Heart left ventricle (tissue), 16 donors: ENCODE measurements around the gene CCDC178. TPM values are rescaled to one million over a fixed set of nuclear protein-coding genes. Genes with fewer than 3 reads are reported as not detected.

Experiments used
- ATAC-seq, 4 donors: fragments of 200-7000 bp; cut with Tn5 transposase; one replicate each; pipeline ENCODE4 v1.9.1; 2020 to 2022; ENCODE audit warnings: moderate library complexity in 4 of 4, mild to moderate bottlenecking in 3 of 4, moderate number of reproducible peaks in 1 of 4
- DNase-seq, 5 donors: peaks; one replicate each; pipeline ENCODE4 v3.0.0-alpha.2; 2020
- H3K27ac ChIP-seq, 12 donors: fragments of 200-600 bp; sonication (generic) in 4 of 12; one replicate each; pipeline versions ENCODE4 v1.5.0 to v1.8.0; 2016 to 2022; ENCODE audit warnings: mild to moderate bottlenecking in 2 of 12
- H3K27me3 ChIP-seq, 9 donors: fragments of 200-600 bp; sonication (generic) in 2 of 9; one replicate each; pipeline versions ENCODE4 v1.5.1 to v1.8.0; 2016 to 2022; ENCODE audit warnings: mild to moderate bottlenecking in 3 of 9
- H3K36me3 ChIP-seq, 9 donors: fragments of 200-600 bp; sonication (generic) in 2 of 9; one replicate each; pipeline versions ENCODE4 v1.5.0 to v1.8.0; 2018 to 2022; ENCODE audit warnings: mild to moderate bottlenecking in 2 of 9
- H3K4me1 ChIP-seq, 12 donors: fragments of 200-600 bp; sonication (generic) in 4 of 12; one replicate each; pipeline versions ENCODE4 v1.5.0 to v1.8.0; 2016 to 2022; ENCODE audit warnings: mild to moderate bottlenecking in 3 of 12
- H3K4me3 ChIP-seq, 12 donors: fragments of 200-600 bp; sonication (generic) in 4 of 12; one replicate each; pipeline versions ENCODE4 v1.5.0 to v1.8.0; 2017 to 2022; ENCODE audit warnings: mild to moderate bottlenecking in 9 of 12, moderate library complexity in 4 of 12
- H3K9me3 ChIP-seq, 12 donors: fragments of 200-600 bp; sonication (generic) in 4 of 12; one replicate each; pipeline versions ENCODE4 v1.5.0 to v1.8.0; 2016 to 2022; ENCODE audit warnings: mild to moderate bottlenecking in 1 of 12
- POLR2A ChIP-seq, 2 donors: fragments of 450-650 bp; IDR thresholded peaks; one replicate each; pipeline ENCODE4 v1.6.1; 2017; ENCODE audit warnings: antibody characterized with exemption in 2 of 2, mild to moderate bottlenecking in 2 of 2, moderate library complexity in 2 of 2
- WGBS, 4 donors: extraction: QIAGEN DNeasy Blood & Tissue Kit in 2 of 4; methylation state at CpG; one replicate each; pipeline versions ENCODE4 v1.1.5 to v1.1.7; 2013 to 2018; 5-methylcytosine and 5-hydroxymethylcytosine counted together
- intact Hi-C, 10 donors: fragments of 100-400 bp; cut with DNase I; formaldehyde crosslinking; loops; one replicate each; pipeline versions ENCODE4 v1.11.1 to v1.14.2; 2022
- polyA plus RNA-seq, 2 donors: library from polyadenylated mRNA; stranded (reverse); fragments of 200-250 nt; gene quantifications; one replicate each; pipeline ENCODE4 v1.2.3, GENCODE V29; 2013
- total RNA-seq, 9 donors: library from RNA; depleted of rRNA in 2 of 9; stranded (reverse); fragments of >200 nt in 2 of 9; fragmentation: NEBNext Ultra II Directional in 3 of 9; extraction: Animal tissue kit (Norgen Biotek cat#: 25700) in 3 of 9; gene quantifications; one replicate each; pipeline versions ENCODE4 v1.1.0 to v1.2.4, GENCODE V29; 2016 to 2023
- TF ChIP-seq, protein P1 (sequence below), 12 donors: fragments of 200-600 bp; sonication (generic) in 4 of 12; IDR thresholded peaks; one replicate each; pipeline versions ENCODE4 v1.5.0 to v1.8.0; 2018 to 2022; ENCODE audit warnings: antibody characterized with exemption in 12 of 12, mild to moderate bottlenecking in 5 of 12
- donor health status: ischemic (EF 13 %, LVEDD 7.1; RV severe dilation, severe dysfunction).
- donor health status: healthy with polysubstance abuse.
- donor health status: DM: no; HTN: yes; CAD: no.
- donor health status: DM: no; HTN: no; CAD: no.
- donor health status: ischemic (EF 25% LVEDD 6.9; RV normal size, moderate dysfunction).
- donor health status: ischemic (EF 25% LVEDD 5.7; RV mildly dilated, moderate dysfunction).
- donor health status: healthy.
- donor health status: DM: yes; HTN: yes; CAD: no.
- donor health status: ischemic (EF 35%, LVEDD 5.7; RV mildly dilated, moderate dysfunction).
- donor health status: nonischemic (EF 11% LVEDD 7.7; RV severe dilation, severe dysfunction).
- donor health status: DM: yes; HTN: yes; CAD: no.
- donor health status: PGD.
- donor health status: ischemic (EF 29% LVEDD 5.4; RV normal size, mild dysfunction).
- donor health status: nonischemic (EF 23%, LVEDD 6.1; RV moderate dilation, normal function).

The CCDC178 gene
- total and polyA plus RNA-seq, 11 donors: 0.23 to 1.00 (median 0.41) TPM; not detected in 3

GRCh38 chr18:33113416-33113815 is 327.1 kb downstream of the CCDC178 start:
- DNase-seq: no peak
- Histone ChIP-seq H3K9me3 (peaks cover 0 to 8% (median 0%) of the 10 kb centered on the region in 12 donors), H3K27me3 (no peaks in the 10 kb centered on the region), H3K27ac (no peak overlapping the region), H3K36me3 (no peaks in the 10 kb centered on the region), H3K4me1 (no peaks in the 10 kb centered on the region), H3K4me3 (no peak overlapping the region)
- intact Hi-C loops: no loop called here
- WGBS, 4 donors: 86 to 93% (median 90%) methylated on average over 1 of the region's 1 CpG
- ATAC-seq: no peak
- TF ChIP-seq POLR2A (IDR thresholded peaks at IDR 0.05): no peak
- TF ChIP-seq, protein P1, sequence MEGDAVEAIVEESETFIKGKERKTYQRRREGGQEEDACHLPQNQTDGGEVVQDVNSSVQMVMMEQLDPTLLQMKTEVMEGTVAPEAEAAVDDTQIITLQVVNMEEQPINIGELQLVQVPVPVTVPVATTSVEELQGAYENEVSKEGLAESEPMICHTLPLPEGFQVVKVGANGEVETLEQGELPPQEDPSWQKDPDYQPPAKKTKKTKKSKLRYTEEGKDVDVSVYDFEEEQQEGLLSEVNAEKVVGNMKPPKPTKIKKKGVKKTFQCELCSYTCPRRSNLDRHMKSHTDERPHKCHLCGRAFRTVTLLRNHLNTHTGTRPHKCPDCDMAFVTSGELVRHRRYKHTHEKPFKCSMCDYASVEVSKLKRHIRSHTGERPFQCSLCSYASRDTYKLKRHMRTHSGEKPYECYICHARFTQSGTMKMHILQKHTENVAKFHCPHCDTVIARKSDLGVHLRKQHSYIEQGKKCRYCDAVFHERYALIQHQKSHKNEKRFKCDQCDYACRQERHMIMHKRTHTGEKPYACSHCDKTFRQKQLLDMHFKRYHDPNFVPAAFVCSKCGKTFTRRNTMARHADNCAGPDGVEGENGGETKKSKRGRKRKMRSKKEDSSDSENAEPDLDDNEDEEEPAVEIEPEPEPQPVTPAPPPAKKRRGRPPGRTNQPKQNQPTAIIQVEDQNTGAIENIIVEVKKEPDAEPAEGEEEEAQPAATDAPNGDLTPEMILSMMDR (IDR thresholded peaks at IDR 0.05): no peak

DNA sequence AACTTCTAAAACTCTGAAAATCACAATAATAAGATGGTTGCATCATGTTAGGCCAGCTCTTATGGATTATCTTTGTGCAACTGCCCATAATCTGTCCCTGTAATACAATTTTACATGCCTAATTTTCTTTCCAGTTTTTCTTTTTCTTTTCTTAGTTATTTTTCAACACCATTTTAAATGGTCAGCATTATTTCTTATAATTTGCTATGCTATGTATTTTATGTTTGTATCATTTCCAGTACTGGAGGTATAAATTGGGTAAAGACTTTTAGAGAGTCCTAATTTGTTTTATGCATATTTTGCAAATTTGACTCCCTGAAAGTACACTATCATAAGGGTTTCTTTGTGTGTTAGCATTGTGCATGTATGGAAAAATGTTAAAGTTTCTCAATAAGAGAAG is 333.0 kb downstream of the CCDC178 start:
- DNase-seq (no peak), ATAC-seq (no peak)
- no peak for TF ChIP-seq POLR2A (IDR thresholded peaks at IDR 0.05)
- TF ChIP-seq, protein P1 (IDR thresholded peaks at IDR 0.05): no peak
- intact Hi-C loops: no loop called here
- Histone ChIP-seq H3K4me3 (no peak overlapping the region), H3K27me3 (no peaks in the 10 kb centered on the region), H3K27ac (no peak overlapping the region), H3K4me1 (no peaks in the 10 kb centered on the region), H3K36me3 (no peaks in the 10 kb centered on the region), H3K9me3 (no peaks in the 10 kb centered on the region)

- no peaks in the 10 kb centered on the region for H3K36me3 ChIP-seq
- TF ChIP-seq, protein P1 (IDR thresholded peaks at IDR 0.05): no peak
- no peak for TF ChIP-seq POLR2A (IDR thresholded peaks at IDR 0.05)
Measured at GRCh38 chr18:33101316-33101715, 339.2 kb downstream of the CCDC178 start.

GRCh38 chr18:33099626-33100025 is 340.9 kb downstream of the CCDC178 start:
- Histone ChIP-seq H3K9me3 (no peaks in the 10 kb centered on the region), H3K36me3 (no peaks in the 10 kb centered on the region), H3K4me1 (no peaks in the 10 kb centered on the region), H3K27me3 (no peaks in the 10 kb centered on the region), H3K27ac (no peak overlapping the region), H3K4me3 (no peak overlapping the region)
- TF ChIP-seq POLR2A (IDR thresholded peaks at IDR 0.05): no peak
- TF ChIP-seq, protein P1 (IDR thresholded peaks at IDR 0.05): no peak
- intact Hi-C loops: no loop called here
- no peak for DNase-seq
- no peak for ATAC-seq
- WGBS, 4 donors: 54 to 58% (median 55%) methylated on average over 3 of the region's 3 CpGs

More at GRCh38 chr18:33101316-33101715, 339.2 kb downstream of the CCDC178 start:
- Histone ChIP-seq H3K4me3 (no peak overlapping the region), H3K9me3 (no peaks in the 10 kb centered on the region), H3K27me3 (no peaks in the 10 kb centered on the region), H3K4me1 (no peaks in the 10 kb centered on the region), H3K27ac (no peak overlapping the region)
- ATAC-seq (no peak), DNase-seq (no peak)
- 63 to 86% (median 84%) methylated on average over 3 of the region's 3 CpGs for WGBS, 4 donors
- intact Hi-C loops: no loop called here
